CD4-positive, alpha-beta T cell treated with Interferon alpha-2 for 1 hour (primary cell): ENCODE data around the gene ZFP92.
"Not testable (repeated sequence)": the region's sequence is repeated elsewhere in the genome, so short reads cannot be mapped to it uniquely, and the experiment has no call there.

Experiments
- DNase-seq, 2 donors: peaks; one replicate each; pipeline ENCODE4 v3.0.0-alpha.2; 2020 to 2022

Gene ZFP92

DNA sequence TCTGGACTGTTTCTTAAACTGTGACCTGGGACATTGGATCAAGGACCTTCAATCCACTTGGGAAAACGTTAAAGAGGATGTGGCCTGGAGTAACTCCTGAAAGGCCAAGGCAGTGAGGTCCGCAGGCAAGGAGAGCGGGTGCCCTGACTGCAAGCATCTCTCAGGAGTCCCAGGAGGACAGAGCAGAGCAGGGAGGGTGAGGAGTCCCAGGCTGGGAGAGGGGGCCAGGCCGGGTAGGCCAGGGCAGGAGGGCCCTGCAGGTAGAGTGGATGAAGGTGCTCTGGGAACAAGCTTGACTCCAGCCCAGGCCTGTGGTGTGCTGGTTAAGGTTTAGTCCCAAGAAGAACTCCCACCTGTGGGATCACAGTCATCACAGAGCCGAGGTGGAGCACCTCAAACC lies 23.9 kb upstream of the ZFP92 start:
- DNase-seq: no peak

DNA sequence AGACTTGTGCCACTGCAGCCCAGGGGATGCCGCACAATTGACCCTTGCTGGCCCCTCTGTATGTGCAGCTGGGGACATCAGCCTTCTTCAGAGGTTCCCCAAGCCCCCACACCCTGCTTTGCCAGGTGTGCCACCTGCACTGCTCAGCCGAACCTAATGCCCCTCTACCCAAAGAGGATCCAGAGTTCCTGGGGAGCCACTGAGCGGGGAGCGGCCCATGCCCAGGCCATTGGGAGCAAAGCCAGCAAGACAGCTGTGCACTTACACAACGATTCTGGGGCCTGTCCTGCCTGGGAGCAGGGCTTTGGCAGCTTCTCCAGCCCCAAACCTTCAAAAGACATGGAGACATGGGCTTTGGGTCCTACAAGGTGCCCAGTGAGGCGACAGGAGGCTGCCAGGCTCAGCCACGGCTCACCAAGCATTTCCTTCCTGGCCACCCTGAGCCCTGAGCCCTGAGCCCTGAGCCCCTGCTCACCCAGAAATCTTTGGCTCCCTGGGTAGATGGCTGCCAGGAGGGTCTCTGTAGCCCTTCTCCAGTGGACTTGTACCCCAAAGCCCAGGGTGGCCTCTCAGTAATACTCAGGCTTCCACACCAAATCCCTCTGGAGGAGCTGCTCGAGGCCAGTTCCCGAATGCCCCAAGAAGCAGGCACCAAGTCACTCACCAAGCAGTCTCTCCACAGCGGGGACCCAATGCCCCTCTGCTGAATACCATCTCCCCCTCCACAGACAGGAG lies 23.1 kb upstream of the ZFP92 start:
- no peak for DNase-seq

DNA sequence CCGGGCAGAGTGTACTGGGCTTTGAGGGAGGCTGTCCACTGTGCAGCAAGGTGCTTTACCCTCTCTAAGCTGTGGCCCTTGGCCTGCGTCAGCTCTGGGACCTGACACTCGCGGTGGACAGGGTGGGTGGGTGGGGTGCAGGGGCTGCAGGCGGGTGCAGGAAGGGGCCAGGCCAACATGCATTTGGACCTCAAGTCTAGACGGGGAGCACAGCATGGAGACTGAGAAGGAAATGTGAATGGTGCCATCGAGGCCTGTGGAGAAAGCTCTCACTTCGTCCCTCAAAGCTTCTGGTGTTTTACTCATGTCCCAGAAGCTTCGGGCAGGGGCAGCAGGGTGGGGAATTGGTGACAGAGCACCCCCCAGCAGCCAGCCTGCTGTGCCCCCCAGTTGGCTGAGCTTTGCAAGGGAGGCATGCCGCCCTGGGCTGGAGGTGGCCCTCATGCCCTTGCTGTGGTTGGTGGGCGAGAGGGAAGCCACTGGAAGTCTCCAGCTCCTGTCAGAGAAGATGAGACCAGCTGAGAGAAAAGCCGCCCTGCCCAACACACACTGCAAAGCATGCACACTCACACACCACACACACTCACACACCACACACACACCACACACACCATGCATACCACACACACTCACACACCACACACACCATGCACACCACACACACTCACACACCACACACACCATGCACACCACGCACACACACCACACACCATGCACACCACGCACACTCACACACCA lies 22.4 kb upstream of the ZFP92 start:
- DNase-seq: no peak

DNA sequence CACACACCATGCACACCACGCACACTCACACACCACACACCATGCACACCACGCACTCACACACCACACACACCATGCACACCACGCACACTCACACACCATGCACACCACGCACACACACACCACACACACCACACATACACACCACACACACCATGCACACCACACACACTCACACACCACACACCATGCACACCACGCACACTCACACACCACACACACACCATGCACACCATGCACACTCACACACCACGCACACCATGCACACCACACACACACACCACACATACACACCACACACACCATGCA lies 21.9 kb upstream of the ZFP92 start:
- DNase-seq: not testable (repeated sequence)

DNA sequence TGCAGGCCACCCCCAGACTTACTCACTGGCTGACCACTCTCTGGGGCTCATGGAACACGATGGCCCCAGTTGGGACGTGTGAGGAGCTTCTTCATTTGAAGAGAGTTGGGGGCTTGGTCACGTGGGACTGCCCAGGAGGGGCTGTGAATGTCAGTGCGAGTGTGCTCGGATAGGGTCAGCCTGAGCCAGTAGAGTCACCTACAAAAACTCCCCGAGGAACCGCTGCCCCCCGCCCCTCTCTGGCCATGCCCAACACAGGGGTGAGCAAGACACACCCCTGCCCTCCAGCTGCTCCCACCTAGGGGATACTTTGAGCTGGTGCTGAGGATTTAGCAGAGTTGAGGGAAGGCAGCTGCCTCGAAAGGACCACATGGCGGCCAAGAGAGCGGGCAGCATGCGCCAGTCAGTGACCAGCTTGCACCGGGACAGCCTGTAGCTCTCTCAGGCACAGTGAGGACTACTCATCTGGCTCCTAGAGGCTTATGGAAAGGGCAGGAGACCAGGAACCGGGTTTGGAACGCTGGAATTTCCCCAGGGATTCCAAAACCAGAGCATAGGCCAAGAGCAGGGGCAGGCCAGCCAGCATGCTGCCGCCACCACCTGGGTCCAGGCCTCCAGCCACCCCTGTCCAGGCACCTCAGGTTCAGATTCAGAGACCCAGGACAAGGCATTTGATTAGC lies 18.5 kb upstream of the ZFP92 start:
- no peak for DNase-seq

DNA sequence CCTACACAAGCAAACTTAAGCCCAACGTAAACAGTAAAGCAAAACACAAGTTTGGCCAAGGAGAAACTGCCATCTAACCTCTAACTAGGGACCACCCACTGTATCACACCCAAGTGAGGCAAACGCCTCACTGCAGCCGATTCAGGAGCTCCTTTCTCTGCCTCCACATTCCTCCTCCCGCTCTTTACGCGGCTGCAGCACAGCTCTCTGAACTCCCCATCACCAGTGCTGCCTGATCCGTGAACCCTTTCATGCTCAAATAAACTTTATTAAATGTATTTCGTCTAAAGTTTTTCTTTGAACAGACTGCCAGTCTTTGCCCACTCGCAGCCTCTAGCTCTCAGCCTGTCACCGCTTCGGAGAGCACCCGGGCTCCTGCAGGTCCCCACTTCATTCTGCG lies 16.7 kb upstream of the ZFP92 start:
- no peak for DNase-seq

DNA sequence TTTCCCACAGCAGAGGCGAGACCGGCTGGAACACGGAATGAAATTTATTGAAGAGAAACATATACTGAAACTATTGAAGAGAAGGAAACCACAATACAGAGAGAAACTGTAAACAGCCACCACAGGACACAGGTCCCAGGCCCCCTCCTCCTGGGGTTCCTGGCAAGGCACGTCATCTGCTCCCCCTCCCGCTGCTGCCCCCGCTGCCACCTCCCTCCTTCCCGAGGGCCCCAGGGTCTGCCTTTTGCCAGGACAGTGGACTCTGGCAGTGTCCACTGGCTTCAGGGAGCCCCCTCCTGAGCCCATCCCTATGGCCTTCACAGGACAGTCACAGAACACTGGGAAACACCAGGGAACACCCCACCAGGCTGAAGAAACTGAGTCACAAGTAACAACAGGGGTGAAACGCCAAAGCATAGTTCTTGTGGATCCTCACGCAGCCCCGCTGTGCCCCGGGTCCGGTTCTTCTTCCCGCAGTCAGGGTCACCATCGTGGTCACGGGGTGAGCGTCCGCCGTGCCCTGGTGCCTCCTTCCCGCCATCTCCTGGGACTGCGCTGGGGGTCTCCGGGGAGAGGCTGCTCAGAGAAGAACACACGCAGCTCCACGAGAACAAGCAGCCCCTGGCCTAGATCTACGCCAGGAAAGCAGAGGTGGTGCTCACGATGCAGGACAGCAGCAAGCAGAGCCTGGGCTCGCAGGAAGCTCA lies 15.5 kb upstream of the ZFP92 start:
- no peak for DNase-seq

DNA sequence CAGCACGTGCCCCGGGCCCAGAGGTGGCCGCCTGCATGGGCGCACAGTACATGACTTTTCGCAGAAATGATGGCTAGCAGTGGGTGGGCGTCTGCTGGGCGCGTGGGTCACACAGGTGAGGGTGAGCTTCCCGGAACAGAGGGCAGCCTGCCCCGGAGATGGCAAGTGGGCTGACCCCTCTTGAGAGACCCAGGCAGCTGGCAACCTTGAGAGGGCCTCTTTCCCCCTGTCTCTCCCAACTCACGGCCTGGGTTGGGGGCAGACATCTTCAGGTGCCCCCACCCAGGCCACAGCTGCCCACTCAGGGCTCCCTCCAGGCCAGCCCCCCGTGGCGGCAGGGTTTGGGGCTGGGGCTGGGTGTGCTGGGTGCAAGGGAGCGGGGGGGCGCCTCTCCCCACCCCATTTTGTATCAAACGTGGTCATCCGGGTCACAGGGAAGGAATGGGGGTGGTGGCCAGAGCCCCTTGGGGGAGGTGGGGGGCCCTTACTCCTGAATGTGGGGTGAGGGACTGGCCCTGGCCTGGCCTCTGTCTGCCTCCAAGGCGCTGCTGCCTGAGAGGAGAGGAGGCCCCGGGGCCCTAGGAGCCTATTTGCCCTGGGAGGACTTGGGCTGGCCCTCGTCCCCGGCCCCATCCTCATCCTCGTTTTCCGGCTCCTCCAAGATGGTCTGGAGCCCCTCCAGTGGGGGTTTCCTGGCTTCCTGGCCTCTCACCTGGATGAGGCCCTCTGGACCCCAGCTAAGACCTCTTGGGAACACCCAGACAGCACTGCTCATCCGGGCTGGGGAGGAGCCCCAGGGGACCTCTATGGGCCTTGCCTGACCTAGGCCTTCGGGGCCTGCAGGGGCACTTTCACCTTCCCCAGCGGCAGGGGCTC lies 14.7 kb upstream of the ZFP92 start:
- no peak for DNase-seq

DNA sequence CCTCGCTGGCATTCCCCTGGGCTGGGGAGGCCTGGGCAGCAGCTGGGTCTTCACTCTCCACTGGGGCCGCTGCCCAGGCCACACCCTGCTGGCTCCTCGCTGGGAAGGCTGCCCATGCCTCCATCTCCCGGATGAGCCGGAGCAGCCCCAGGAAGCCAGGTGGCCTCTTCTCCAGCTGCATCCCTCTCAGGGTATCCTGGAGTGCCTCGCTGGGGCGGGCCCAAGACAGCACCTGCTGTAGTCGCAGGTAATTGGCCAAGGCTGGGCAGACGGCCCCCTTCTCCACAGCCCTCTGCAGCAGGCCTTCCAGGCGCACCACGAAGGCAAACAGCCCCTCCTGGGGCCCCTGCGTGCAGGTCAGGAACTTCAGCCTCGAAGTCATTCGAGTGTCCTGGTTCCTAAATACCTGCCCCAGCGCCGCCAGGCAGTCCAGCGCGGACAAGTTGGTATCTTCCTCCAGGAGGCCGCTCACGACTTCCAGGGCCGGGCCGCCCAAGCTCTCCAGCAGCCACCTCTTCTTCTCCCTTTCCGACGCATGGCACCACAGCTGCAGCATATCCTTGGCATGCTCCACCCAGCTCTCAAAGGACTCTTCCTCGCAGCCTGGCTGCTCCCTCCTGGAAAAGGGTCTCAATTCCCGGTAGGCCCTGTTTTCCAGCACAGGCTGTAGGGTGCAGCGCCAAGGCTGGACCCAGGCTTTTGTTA lies 13.9 kb upstream of the ZFP92 start:
- no peak for DNase-seq

DNA sequence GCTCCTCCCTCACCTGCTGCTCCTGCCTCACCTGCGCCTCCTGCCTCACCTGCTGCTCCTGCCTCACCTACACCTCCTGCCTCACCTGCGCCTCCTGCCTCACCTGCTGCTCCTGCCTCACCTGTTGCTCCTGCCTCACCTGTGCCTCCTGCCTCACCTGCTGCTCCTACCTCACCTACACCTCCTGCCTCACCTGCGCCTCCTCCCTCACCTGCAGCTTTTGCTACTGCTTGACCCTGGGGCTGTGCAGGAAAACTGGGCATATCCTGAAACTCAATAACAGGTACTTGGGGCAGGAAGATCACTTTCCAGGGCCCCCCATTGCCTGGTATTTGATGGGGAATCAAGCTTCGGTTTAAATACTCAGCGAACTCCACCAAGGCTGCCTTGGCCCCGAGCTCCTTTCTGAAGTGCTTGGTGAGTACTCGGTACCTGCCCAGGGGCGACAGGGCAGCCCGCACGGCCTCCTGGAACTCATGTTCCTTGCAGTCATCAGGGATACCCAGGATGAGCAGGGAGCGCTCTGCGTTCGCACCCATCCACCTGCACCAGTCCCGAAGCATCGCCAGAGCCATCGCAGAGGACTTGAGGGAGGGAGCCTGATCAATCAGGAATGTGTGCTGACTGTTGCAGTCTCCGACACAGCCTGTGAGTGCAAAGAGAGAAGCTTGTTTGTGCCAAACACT lies 12.9 kb upstream of the ZFP92 start:
- no peak for DNase-seq

DNA sequence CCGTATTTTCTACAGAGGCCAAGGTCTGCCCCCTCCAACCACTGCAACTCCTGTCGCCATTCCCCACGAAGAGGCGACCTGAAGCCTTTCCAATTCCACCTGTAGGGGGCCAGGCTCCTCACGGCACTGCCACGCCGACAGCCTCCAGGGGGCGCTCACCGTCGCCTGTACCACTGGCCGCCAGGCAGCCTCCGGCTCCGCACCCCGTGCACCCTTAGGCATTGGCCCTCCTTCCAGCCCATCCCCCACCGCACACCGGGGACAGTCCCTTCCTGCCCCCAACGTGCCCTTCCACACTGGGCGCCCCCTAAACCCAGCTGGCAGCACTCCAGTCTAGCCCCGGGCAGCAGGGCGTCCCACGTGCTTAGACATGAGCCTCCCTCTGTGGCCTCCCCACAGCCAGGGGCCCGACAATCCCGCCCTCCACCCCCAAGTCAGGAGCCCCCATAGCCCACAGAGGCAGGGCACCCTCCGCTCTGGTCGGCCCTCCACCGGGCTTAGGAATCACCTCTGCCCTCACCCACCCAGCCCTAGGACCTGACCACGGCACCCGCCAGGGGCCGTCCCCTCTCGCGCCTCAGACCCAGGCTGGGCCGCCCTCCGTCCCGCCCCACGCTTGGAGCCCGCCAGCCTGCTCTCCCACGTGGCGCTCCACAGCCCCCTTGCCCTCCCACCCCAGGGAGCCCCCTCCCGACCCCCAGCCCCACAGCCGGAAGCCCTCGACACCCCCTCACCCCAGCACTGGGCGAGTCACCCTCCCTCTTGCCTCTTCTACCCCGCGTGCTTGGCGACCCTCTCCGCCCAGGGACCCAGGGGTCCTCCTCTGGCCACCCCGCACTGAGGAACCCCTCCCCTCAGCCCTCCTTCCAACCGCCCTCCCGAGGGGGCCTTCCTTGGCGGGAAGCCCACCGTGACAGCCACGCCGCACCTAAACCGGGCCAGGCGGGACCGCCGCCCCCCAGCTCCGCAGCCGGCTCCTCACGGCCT lies 10.8 kb upstream of the ZFP92 start:
- peak; percentile 31 to 44 for DNase-seq

DNA sequence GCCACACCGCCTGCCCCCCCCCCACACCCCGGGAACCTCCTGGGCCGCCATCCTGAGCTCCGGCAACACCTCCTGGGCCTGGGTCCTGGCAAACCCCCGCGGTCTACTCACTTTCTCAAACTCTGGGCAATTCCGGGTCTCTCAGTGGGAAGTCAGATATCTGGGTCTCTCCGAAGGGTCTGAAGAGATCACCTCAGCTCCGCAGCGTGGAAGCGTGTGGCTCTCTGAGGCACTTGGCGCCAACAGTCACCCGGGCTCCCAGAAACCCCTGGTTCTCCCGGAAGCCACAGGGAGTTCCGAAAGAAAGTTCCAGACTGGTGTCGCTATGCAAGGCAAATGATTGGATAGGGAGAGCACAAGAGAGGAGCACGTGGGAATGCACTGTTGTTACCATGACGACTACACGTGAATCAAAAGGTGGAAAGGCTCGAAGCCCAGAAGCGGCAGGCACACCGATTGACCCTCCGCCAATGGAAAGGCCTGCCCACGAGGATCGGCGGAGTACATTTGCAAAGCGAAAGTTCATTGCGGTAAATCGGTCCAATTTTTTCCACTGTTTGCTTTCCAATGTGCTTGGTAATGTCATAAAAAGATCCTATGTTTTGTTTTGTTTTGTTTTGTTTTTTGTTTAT lies 10.0 kb upstream of the ZFP92 start, which contains the start of gene PNMA6E:
TSS of gene PNMA6E (minus strand) at position 218 of the 632 bp plus-strand sequence. CDS start 2,501 bp downstream, outside the sequence.
- no peak for DNase-seq

DNA sequence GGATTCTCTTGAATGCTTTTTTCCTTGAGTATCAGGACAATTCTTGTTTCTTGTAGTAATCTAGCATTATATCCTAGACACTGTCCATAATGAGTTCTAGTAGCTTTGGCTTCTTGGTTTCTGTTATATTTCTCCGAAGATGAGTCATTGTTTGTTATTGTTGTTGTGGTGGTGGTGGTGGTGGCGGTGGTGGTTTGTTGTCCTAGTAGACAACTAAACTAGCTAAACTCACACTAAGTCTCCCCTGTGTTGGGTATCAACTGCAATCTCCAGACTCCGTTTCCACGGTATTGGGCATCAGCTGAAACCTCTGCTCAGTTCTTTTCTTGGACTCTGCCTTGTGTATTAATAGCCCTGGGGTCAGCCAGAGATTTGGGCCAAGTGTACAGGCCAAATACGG lies 6.9 kb upstream of the ZFP92 start:
- DNase-seq: not testable (repeated sequence)

DNA sequence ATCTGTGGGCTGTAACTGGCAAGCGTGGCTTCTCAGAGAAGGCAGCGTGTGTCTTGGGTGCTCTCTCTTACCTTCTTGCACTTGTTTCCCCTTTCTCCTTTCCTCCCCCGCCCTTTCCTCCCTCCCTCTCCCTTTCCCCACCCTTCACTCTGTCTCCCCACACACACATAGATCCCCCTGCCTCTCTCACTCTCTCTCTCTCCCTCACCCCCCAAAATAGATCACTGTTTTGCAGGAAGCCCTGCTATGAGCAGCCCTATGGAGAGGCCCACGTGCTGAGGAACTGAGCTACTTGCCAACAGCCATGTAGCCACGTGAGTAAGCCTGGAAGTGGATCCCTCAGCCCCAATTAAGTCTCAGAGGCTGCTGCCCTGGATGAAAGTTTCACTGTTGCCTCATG lies 5.8 kb upstream of the ZFP92 start:
- no peak for DNase-seq

DNA sequence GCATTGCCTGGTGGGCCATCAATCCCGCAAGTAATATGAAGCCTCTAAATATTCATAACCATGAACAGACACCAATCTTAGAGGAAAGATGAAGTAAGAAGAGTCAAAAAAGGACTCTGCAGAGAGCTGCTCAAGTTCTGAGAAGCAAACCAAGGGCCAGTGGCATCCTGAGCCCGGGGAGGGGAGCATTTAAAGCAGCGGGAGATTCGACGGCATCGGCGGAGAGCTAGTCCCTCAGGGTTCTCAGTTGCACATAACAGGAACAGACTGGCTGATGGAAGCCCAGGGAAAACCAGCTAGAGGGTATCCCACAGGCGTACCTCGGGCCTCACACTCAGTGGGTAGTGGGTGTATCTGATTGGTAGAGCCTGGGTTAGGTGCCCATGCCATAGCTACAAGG lies 5.3 kb upstream of the ZFP92 start:
- no peak for DNase-seq

DNA sequence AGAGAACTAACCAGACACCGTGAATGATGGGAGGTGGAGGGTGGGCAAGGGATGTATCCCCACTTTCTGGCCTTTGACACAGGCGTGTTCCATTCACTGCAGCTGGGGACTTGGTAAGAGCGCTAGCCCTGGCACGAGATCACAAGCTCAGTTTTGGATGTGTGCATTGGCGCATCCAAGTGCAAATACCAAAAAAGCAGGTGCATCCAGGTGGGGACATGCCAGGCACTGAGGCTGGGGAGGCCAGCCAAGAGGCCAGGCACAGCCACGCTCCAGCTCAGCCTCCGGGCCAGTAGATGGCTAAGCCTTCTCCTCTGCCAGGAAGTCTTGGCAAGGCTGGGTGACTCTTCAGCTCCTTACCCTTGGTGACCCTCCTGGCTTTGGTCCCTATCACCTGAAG lies 4.4 kb upstream of the ZFP92 start:
- DNase-seq: no peak

DNA sequence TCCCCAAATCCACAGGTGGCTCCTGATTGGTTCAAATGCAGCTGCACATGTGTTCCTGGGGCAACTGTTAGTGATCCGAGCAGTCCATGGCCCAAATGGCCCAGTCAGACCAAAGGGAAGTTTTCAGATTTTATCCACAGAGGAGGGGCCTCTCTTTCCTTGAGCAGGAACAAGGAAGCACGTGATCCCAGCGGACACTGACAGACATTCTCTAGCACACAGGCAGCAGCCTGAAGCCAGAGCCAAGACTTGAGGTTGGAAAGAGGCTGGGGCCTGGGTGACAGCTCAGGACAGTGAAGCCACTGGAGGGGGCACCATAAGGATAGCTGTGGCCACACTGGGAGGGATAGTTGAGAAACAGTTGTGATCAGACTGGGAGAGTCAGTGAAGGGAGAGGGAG lies 3.5 kb upstream of the ZFP92 start:
- DNase-seq: no peak

DNA sequence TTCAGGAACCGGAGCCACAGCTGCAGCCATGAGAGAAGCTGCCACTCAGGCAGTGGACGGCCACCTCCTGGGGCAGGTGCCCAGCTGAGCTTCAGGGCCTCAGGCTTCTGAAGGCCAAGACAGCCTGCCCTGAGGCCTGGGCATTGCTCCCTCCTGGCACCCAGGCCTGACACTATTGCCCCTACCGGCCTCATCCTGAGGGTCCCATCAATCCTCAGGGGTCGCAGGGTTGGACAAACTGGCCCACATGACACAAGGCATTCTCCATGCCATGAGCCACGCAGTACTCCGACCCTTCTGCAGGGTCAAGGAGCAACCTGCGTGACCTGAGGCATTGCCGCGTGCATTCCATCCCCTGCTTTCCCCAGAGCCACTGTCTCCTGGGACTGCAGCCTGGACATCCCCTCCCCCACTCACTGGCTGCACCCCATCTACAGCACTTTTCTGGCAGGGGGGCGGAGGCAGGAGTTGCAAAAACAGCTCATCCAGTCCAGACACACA lies 3.0 kb upstream of the ZFP92 start:
- no peak for DNase-seq

DNA sequence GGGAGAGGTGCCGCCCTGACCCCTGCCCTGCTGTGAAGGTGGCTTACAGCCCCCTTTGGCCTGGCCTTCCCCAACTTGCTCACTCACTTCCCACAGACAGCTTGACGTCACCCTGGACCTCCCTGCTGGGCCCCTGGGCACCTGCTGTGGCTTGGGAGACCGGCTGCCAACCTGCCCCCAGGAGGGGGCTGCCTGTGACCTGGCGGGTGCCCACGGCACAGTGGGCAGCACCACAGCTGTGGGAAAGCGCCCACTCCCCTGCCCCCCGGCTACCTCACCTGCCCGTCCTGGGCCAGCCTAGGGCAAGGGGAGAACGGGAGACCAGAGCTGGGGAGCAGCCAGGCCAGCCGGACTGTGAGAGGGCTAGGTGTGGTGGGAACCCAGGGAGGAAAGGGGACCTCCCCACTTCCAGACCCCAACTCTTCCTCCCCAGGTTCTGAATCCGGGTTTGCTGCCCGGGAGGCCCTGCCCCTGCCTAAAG lies 2.4 kb upstream of the ZFP92 start:
- DNase-seq: no peak
